Ammon's horn (tissue), 1 donor: ENCODE results near the gene TSPAN13.
A peak's percentile ranks its signal among the peaks of the same experiment; 100 is the strongest.
"Not testable (repeated sequence)": the region's sequence is repeated elsewhere in the genome, so short reads cannot be mapped to it uniquely, and the experiment has no call there.

ENCODE experiments used
- DNase-seq: peaks from one replicate; pipeline ENCODE4 v3.0.0-alpha.2; 2016; ENCODE audit warnings: low spot score

TSPAN13 gene

GRCh38 chr7:16741676-16742075, 11.9 kb upstream of the TSPAN13 start:
- no peak for DNase-seq

GRCh38 chr7:16742547-16742946, 11.0 kb upstream of the TSPAN13 start:
- DNase-seq, result no peak

- DNase-seq, result no peak
Measured at GRCh38 chr7:16743236-16743635, 10.3 kb upstream of the TSPAN13 start.

GRCh38 chr7:16744518-16745250, 8.9 kb upstream of the TSPAN13 start:
- DNase-seq, result no peak

GRCh38 chr7:16745645-16746044, 7.9 kb upstream of the TSPAN13 start:
- no peak for DNase-seq

- no peak for DNase-seq
Measured at GRCh38 chr7:16747102-16747501, 6.5 kb upstream of the TSPAN13 start.

- DNase-seq, result peak; percentile 19
Measured at GRCh38 chr7:16753932-16754855, 639 bp downstream of the TSPAN13 start.

GRCh38 chr7:16754856-16755317, 1.3 kb downstream of the TSPAN13 start:
- DNase-seq, result no peak

GRCh38 chr7:16755397-16755796, 1.8 kb downstream of the TSPAN13 start:
- no peak for DNase-seq

GRCh38 chr7:16758036-16758435, 4.5 kb downstream of the TSPAN13 start:
- DNase-seq, result no peak

GRCh38 chr7:16758631-16759611, 5.4 kb downstream of the TSPAN13 start:
- DNase-seq, result no peak

GRCh38 chr7:16759840-16760239, 6.3 kb downstream of the TSPAN13 start:
- no peak for DNase-seq

- DNase-seq, result no peak
Measured at GRCh38 chr7:16762177-16762576, 8.6 kb downstream of the TSPAN13 start.

GRCh38 chr7:16764942-16765341, 11.4 kb downstream of the TSPAN13 start:
- no peak for DNase-seq

GRCh38 chr7:16765436-16765859, 11.9 kb downstream of the TSPAN13 start:
- DNase-seq, result no peak

GRCh38 chr7:16769994-16770393, 16.4 kb downstream of the TSPAN13 start:
- DNase-seq, result not testable (repeated sequence)

- no peak for DNase-seq
Measured at GRCh38 chr7:16770657-16771329, 17.2 kb downstream of the TSPAN13 start.

GRCh38 chr7:16773326-16773725, 19.8 kb downstream of the TSPAN13 start:
- no peak for DNase-seq

- no peak for DNase-seq
Measured at GRCh38 chr7:16773884-16774283, 20.3 kb downstream of the TSPAN13 start.

GRCh38 chr7:16774294-16774693, 20.7 kb downstream of the TSPAN13 start:
- DNase-seq, result peak; percentile 9

GRCh38 chr7:16774986-16775385, 21.4 kb downstream of the TSPAN13 start:
- no peak for DNase-seq
